ENCODE results near the gene PDIA4. TPM values are rescaled to one million over a fixed set of nuclear protein-coding genes. Genes with fewer than 3 reads are reported as not detected.
"Not testable (repeated sequence)": the region's sequence is repeated elsewhere in the genome, so short reads cannot be mapped to it uniquely, and the experiment has no call there.

The PDIA4 gene, protein sequence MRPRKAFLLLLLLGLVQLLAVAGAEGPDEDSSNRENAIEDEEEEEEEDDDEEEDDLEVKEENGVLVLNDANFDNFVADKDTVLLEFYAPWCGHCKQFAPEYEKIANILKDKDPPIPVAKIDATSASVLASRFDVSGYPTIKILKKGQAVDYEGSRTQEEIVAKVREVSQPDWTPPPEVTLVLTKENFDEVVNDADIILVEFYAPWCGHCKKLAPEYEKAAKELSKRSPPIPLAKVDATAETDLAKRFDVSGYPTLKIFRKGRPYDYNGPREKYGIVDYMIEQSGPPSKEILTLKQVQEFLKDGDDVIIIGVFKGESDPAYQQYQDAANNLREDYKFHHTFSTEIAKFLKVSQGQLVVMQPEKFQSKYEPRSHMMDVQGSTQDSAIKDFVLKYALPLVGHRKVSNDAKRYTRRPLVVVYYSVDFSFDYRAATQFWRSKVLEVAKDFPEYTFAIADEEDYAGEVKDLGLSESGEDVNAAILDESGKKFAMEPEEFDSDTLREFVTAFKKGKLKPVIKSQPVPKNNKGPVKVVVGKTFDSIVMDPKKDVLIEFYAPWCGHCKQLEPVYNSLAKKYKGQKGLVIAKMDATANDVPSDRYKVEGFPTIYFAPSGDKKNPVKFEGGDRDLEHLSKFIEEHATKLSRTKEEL
- polyA plus RNA-seq (2013, experiment 1 of 2; ENCODE audit: insufficient read length), result 275 TPM
- polyA plus RNA-seq (2013, experiment 2 of 2; ENCODE audit: insufficient read length), result 259 TPM

DNA sequence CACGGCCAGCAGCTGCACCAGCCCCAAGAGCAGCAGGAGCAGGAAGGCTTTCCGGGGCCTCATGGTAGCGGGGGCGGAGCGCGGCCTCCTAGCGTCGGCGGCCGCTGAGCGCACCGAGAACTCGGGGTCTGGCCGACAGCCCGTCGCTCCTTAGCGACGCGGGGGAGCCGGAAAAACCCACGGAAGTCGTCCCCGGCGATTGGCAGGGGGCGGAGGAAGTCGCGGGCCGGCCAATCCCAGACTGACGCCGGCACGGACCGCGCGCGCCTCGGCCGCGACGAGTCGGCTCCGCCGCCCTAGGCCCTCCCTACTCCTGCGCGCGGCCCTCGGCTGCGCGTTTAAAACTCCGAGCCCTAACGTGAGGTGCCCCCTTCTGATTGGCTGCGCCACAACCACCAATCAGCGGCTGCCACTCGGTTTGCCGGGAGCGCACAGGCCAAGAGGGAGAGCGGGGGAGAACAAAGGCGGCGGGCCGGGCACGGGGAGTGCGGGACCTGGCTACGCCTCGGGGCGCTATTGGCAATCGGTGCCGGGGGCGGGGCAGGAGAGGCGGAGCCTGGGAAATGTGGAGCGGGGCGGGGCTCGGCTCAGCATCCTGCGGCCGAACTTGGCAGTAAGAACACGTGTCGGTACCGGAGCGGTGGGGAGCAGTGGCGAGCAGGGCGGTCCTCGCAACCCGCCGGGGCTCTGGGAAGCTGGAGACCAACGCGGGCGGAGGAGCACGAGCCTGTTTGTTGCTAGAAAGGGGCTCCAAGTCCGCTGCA lies at the start of gene PDIA4:
Gene PDIA4 (minus strand): TSS at position 160 of the 764 bp plus-strand sequence. CDS start 97 bp downstream, at position 63.
- DNase-seq, result peak; percentile 100

DNA sequence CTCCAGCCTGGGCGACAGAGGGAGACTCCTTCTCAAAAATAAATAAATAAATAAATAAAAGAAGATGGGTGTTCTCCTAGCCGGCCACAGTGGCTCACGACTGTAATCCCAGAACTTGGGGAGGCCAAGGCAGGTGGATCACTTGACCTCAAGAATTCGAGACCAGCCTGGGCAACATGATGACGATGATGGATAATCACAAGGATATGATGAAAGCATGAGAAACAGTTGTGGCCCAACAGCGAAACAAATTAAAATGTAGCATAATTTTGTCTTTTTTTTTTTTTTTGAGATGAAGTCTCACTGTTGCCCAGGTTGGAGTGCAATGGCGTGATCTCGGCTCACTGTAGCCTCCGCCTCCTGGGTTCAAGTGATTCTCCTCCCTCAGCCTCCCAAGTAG lies 49.3 kb upstream of the PDIA4 start:
- DNase-seq, result no peak

DNA sequence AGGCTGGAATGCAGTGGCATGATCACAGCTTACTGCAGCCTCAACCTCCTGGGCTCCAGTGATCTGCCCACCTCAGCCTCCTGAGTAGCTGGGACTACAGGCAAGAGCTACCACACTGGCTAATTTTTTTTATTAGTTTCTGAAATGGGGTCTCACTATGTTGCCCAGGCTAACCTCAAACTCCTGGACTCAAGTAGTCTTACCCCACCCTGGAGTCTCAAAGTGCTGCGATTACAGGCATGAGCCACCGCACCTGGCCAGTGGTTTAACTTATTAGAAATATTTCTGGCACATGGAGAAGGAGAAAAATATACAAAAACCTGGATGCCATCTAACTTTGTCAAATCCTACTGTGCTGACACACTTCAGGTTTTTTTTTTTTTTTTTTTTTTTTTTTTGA lies 47.0 kb upstream of the PDIA4 start:
- no peak for DNase-seq

DNA sequence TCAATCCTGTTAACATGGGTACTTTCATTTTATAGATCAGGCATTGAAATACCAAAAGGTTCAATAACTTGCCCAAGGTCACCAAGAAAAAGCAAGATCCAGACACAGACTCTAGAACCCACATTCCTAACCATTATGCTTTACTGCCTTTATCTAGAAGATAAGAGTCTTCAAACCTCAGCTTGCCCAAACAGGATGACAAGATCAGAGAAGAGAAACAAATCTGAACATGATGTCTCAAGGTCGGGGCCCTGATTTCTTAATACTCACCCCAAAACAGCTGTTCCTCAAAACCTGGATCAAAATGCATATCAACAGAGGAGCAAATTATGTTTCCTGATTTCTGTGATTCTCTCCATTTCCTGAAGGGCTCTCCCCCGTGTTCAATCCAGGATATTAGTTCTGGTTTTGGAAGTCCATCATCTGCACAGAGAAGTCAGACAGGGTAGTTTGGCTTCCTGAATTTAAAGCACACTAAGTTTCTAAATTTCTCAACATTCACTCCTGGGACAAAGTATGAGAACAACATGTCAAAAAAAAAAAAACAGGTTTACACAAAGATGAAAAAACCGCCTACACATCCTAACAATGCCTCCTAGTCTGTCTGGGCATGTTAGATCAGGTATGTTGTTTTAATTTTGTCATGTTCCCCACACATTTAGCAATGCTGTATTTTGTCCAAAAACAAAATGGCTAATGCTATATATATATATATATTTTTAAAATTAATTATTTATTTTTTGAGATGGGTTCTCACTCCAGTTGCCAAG lies 46.0 kb upstream of the PDIA4 start:
- DNase-seq, result no peak

DNA sequence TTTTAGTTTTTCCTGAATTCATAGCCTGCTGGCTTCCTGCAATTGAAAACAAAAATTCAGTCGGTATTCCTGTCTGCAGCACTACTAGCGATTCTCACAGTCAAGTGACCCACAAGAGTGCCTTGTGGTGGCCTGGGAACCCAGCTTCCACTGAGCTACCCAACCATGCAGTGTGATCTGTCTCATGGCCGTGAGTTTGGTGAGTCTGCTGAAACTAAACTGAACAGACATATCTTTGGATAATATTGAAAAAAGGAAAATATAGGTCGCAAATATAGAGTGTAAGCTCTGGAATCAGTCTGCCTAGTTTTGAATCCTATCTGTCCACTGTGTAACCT lies 44.1 kb upstream of the PDIA4 start:
- no peak for DNase-seq

DNA sequence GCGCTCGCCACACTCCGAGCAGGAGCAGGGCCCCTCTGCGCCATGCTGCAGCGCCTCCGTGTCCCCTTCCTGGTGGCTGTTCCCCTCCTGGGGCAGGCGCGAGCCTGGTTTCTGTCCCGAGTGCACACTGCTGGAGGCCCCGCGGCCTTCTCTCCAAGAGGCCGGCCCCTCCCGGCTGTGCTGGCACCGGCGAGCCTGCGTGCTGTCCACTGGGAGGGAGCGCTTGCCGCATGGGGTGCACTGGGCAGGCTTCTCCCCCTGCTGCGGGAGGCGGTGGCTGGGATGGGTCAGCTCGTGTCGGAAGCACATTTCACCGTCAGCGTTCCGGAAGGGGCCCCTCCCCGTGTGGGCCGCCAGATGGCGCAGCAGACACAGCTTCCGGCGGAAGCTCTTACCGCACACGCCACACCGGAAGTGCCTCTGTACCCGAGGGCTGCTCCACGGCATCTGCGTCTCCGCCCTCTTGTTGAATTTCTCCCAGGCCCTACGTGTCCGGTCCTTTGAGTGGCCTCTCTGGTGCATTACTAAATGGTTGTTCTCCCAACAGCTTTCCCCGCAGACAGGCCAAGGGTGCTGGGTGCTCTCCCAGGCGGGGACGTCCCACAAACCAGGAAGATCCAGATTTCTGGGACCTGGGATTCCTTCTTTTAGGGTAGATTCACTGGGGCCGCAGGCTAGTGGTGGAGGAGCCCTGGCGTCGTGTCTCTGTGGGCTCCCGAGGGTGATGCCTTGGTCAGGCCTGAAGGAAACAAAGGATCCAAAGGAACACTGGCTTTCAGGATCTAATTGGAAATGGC lies 43.5 kb upstream of the PDIA4 start:
- DNase-seq, result peak; percentile 22

DNA sequence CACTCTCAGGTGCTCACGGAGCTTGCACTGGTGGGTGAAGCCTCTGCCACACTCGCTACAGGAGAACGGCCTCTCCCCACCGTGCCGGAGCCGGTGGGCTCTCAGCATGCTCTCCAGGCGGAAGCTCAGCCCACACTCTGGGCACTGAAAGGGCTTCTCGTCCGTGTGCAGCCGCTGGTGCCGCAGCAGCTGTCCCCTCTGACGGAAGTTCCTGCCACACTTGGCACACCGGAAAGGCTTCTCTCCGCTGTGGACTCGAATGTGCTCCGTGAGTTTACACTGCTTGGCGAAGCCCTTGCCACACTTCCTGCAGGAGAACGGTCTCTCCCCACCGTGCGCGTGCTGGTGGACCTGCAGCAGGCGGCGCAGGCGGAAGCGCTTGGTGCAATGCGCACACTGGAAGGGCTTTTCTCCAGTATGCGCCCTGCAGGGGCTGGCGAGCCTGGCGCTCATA lies 42.9 kb upstream of the PDIA4 start:
- DNase-seq, result no peak

DNA sequence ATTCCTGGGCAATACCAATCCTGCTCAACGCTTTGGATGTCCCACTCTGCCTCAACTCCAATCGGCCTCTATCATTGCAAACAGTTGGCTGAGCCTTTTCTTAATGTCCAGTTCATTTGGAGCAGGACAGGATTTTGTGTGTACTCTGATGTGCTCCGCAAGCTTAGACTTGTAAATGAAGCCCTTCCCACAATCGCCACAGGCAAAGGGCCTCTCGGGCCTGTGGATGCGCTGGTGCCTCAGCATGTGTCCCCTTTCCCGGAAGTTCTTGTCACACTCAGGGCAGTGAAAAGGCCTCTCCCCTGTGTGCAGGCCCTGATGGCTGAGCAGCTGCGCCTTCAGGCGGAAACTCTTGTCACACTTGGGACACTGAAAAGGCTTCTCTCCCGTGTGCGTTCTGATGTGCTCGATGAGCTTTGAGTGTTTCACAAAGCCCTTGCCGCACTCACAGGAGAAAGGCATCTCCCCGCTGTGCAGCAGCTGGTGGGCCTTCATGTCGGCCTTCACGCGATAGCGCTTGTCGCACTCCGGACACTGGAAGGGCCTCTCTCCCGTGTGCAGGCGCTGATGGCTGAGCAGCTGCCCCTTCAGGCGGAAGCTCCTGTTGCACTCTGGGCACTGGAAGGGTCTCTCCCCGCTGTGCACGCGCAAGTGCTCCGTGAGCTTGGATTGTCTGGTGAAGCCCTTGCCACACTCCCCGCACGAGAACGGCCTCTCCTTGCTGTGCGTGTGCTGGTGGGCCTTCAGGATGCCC lies 42.2 kb upstream of the PDIA4 start:
- no peak for DNase-seq

DNA sequence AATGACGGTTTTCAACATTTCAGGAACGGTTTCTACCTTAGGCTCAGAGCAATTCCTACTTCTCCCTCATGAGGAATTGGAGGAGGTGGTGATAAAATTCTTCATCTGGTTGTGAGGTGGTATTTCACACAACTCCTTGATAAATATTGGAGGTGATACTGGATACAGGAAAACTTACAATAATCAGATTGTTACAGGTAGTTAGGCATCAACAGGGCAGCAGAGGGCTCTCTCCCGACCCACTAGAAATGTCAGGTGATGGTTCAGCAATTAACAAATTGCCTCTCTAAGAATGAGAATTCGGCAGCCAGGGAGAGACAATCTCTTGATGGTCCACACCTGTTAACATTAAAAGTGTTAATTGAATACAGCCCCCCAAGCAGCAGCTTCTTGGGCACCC lies 39.6 kb upstream of the PDIA4 start:
- no peak for DNase-seq

DNA sequence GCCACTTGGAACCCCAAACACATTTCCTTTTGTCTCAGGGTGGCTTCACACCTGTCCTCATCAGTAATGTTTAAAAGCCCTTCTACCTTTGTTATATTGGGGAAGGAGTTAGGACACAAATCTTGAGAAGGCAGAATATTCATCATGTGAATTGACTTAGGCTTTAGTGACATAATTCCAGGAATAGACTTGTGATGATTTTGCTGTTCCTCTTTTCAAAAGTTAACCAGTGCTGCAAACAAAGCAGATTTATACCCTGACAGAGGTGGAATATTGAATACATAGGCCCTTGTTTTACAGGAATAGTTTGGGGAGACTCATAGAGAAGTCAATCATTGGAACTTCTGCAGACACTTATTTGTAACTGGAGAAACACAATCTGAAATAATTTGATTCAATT lies 35.2 kb upstream of the PDIA4 start:
- no peak for DNase-seq

DNA sequence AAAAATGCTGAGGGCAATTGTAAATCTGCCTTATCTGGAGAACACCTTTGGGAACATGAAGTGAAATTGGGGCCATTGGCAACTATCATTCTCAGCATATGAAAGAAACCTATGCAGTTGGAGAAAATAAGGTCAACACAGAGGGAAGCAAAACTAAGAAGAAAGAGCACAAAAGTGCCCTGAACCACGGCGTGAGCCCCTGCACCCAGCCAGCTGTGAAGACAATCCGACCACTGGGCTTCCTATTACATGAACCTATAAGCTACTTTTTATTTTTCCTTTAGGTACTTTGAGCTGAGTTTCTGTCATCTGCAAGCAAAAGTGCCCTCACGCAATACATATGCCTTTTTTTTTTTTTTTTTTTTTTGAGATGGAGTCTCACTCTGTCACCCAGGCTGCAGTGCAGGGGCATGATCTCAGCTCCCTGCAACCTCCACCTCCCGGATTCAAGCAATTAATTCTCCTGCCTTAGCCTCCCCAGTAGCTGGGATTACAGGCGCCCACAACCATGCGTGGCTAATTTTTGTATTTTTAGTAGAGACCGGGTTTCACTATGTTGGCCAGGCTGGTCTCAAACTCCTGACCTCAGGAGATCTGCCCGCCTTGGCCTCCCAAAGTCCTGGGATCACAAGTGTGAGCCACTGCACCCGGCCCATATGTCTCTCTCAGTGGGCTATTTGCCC lies 34.1 kb upstream of the PDIA4 start:
- not testable (repeated sequence) for DNase-seq

DNA sequence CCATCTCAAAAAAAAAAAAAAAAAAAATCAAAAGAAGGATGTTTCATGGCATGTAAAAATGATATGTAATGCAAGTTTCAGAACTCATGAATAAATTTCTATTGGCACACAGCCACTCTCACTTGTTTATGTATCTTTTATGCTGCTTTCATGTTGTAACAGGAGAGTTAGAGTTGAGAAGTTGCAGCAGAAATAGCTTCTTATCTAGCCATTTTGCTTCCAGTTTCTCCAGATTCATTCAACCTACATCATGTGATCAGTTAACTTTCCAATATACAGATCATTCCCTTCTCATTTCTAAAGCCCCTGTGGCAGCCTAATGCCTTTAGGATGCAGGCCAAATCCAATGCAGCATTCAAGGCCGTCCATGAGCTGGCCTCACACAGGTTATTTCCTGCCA lies 31.9 kb upstream of the PDIA4 start:
- DNase-seq, result no peak

DNA sequence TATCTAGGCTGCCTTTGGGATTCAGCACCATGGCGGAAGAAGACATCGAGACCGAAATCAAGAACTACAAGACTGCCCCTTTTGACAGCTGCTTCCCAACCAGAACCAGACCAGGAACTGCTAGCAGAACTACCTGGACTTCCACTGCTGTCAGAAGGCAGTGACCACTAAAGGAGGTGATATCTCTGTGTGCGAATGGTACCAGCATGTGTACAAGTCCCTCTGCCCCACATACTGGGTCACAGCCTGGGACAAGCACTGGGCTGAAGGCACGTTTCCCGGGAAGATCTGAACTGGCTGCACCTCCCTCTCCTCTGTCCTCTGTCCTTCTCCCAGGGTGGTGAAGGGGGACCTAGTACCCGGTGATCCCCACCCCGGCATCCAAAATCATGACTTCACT lies 25.6 kb upstream of the PDIA4 start:
- DNase-seq, result no peak

DNA sequence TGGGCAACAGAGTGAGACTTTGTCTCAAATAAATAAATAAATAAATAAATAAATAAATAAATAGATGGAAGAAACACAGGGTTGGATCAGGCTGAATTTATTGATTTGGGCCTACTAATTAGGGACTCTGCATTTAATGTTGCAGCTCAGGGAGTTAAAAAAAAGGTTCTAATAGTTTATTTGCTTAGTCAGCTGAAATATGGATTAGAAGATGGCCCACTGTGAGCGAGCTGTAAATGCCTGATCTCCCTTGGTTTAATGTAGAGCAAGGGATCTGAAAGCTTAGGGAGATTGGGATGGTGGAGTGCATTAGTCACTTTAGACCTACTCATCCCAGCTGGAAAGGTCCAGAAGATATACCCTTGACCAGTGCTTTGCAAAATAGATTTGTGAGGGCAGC lies 25.1 kb upstream of the PDIA4 start:
- DNase-seq, result no peak

DNA sequence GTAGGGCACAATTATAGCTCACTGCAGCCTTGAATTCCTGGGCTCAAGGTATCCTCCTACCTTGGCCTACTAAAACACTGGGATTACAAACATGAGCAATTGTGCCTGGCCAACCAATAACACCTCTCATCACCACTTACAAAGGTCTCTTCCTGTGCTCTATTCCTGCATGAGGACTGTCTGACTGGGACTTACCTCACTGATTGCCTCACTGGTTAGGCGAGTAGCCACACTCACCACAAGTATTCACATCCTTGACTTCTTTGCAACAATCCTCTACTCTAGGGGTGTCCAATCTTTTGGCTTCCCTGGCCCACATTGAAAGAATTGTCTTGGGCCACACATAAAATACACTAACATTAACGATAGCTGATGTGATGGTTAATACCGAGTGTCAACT lies 22.6 kb upstream of the PDIA4 start:
- no peak for DNase-seq

DNA sequence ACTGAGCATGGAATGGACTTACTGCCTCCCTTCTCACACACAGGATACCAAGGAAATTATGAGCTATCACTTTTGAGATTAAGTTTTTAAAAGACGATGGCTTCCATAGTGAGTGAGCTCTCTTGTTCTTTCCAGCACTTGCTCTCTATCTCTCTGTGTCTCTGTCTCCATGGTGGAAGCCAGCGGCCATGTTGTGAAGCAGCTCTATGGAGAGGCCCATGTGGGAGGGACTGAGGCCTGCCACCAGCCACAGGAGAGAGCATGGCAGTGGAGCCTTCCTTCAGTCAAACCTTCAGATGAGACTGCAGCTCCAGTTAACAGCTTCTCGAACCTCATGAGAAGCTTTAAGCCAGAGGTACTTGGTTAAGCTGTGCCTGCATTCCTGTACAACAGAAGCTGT lies 20.5 kb upstream of the PDIA4 start:
- DNase-seq, result no peak

DNA sequence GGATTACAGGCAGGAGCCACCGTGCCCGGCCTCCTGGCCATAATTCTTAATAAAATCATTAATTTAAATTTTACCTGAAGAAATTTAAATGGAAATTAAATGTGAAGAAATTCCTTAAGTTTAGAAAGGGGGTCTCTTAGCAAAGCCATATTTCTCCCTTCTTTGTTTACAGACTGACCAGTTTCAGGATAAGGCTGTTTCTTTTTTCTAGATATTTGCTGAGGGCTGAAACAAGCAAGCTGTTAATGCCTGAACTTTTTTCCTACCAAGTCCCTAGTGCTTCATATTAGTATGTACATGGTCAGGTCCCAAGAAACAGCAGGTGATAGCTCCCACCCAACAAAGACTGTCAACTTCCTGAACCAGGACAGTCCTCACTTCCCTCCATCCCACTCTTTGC lies 18.1 kb upstream of the PDIA4 start:
- DNase-seq, result no peak

DNA sequence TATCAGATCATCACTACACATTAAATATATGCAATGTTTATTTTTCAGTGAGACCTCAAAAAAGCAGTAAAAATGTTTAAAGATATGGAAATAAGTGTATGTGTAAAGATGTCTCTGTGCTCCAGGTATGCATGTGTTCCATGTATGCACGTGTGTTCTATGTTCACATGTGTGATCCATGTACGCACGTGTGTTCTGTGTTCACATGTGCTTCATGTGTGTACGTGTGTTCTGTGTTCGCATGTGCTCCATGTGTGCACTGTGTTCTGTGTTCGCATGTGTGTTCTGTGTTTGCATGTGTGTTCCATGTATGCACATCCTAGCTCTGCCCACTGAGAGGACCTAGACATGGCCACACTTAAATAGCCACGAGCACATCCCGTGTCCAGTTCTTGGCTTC lies 15.6 kb upstream of the PDIA4 start:
- no peak for DNase-seq

DNA sequence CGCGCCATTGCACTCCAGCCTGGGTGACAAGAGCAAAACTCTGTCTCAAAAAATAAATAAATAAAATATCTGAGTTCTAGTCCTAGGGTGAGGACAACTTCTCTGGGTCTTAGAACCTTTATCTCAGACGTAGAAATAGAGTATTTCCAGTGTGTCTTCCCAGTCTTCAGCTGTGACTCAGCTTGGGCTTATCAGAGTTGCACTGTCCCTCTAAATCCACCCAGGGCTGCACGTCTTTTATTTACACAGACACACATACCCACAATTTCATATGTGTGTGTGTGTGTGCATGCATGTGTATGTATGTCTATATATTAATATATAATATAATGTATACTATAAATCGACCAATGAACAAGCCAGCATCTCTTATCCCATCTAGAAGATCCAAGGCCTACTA lies 13.0 kb upstream of the PDIA4 start:
- DNase-seq, result no peak

DNA sequence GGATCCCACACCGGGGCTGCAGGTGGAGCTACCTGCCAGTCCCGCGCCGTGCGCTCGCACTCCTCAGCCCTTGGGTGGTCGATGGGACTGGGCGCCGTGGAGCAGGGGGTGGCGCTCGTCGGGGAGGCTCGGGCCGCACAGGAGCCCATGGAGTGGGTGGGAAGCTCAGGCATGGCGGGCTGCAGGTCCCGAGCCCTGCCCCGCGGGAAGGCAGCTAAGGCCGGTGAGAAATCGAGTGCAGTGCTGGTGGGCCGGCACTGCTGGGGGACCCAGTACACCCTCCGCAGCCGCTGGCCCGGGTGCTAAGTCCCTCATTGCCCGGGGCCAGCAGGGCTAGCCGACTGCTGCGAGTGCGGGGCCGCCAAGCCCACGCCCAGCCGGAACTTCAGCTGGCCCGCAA lies 10.3 kb upstream of the PDIA4 start:
- DNase-seq, result not testable (repeated sequence)
